ENCODE data around the gene SLC37A1.

SLC37A1 gene

GRCh38 chr21:42563261-42563660 lies 49.6 kb downstream of the SLC37A1 start:
- DNase-seq (ENCODE audit: low spot score), result no peak

GRCh38 chr21:42563686-42564085 lies 50.0 kb downstream of the SLC37A1 start:
- DNase-seq (ENCODE audit: low spot score), result no peak

GRCh38 chr21:42564561-42564971 lies 50.9 kb downstream of the SLC37A1 start:
- no peak for DNase-seq (ENCODE audit: low spot score)

- DNase-seq (ENCODE audit: low spot score), result no peak
Measured at GRCh38 chr21:42565206-42565810, 51.7 kb downstream of the SLC37A1 start.

GRCh38 chr21:42565886-42566523 lies 52.4 kb downstream of the SLC37A1 start:
- no peak for DNase-seq (ENCODE audit: low spot score)

- no peak for DNase-seq (ENCODE audit: low spot score)
Measured at GRCh38 chr21:42566524-42567213, 53.0 kb downstream of the SLC37A1 start.

GRCh38 chr21:42567214-42567555 lies 53.5 kb downstream of the SLC37A1 start:
- DNase-seq (ENCODE audit: low spot score), result no peak

- no peak for DNase-seq (ENCODE audit: low spot score)
Measured at GRCh38 chr21:42567861-42568260, 54.2 kb downstream of the SLC37A1 start.

- DNase-seq (ENCODE audit: low spot score), result no peak
Measured at GRCh38 chr21:42568376-42568775, 54.7 kb downstream of the SLC37A1 start.

- no peak for DNase-seq (ENCODE audit: low spot score)
Measured at GRCh38 chr21:42568866-42569731, 55.4 kb downstream of the SLC37A1 start.

GRCh38 chr21:42569732-42570301 lies 56.2 kb downstream of the SLC37A1 start:
- DNase-seq (ENCODE audit: low spot score), result no peak

GRCh38 chr21:42570362-42570761 lies 56.7 kb downstream of the SLC37A1 start:
- DNase-seq (ENCODE audit: low spot score), result no peak

- no peak for DNase-seq (ENCODE audit: low spot score)
Measured at GRCh38 chr21:42570841-42571387, 57.3 kb downstream of the SLC37A1 start.

GRCh38 chr21:42571391-42572150 lies 57.9 kb downstream of the SLC37A1 start:
- no peak for DNase-seq (ENCODE audit: low spot score)

- DNase-seq (ENCODE audit: low spot score), result no peak
Measured at GRCh38 chr21:42572906-42573495, 59.3 kb downstream of the SLC37A1 start.

GRCh38 chr21:42574234-42575027 lies 60.8 kb downstream of the SLC37A1 start:
- DNase-seq (ENCODE audit: low spot score), result no peak

- DNase-seq (ENCODE audit: low spot score), result no peak
Measured at GRCh38 chr21:42575111-42575510, 61.5 kb downstream of the SLC37A1 start.

GRCh38 chr21:42576639-42577038 lies 63.0 kb downstream of the SLC37A1 start:
- DNase-seq (ENCODE audit: low spot score), result no peak

GRCh38 chr21:42578034-42578433 lies 64.4 kb downstream of the SLC37A1 start:
- no peak for DNase-seq (ENCODE audit: low spot score)
